ENCODE results near the gene CARS2.

CARS2 gene

DNA sequence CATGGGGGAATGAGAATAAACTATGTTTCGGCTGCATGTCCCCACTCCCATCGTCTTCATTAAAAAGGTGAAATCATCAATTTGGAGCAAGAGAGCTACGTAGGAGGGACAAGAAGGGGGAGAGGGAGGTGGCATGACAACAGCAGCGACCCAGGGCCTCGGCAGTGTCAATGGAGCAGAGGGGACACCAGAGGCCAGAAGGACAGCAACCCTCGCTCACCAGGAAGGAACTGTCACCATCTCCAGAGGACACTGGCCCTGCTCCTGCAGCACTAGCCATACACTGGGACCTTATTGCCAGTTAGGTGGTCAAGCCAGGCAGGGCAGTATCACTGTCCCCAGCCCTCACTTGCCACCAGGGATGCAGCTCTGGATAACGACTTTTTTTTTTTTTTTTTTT lies 56.4 kb downstream of the CARS2 start:
- DNase-seq: no peak

DNA sequence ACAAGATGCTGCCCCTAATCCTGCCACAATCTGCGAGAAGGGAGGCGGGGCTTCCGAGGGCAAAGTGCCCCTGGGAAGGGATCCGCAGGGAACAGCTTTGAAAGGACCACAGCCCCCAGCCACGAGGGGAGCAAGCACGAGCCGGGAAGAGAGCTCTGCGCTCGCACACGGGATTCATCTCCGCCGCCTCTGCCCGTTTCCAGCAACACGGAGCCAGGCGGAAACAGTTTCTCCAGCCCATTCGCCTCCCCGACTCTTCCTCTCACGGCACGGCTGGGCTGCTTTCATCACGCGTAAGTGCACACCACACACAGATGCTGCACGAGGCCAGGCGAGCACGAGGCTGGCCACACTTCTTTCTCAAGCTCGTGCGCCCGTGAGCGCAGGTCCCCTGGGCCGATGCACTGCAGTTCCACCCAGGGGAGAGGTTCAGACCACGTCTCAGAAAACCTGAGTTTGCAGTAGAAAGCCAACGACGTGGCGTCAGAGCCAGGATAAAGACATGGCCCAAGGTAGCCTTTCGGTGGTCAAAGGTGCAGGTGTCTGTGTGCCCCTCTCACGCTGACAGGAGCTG lies 57.0 kb downstream of the CARS2 start:
- no peak for DNase-seq

DNA sequence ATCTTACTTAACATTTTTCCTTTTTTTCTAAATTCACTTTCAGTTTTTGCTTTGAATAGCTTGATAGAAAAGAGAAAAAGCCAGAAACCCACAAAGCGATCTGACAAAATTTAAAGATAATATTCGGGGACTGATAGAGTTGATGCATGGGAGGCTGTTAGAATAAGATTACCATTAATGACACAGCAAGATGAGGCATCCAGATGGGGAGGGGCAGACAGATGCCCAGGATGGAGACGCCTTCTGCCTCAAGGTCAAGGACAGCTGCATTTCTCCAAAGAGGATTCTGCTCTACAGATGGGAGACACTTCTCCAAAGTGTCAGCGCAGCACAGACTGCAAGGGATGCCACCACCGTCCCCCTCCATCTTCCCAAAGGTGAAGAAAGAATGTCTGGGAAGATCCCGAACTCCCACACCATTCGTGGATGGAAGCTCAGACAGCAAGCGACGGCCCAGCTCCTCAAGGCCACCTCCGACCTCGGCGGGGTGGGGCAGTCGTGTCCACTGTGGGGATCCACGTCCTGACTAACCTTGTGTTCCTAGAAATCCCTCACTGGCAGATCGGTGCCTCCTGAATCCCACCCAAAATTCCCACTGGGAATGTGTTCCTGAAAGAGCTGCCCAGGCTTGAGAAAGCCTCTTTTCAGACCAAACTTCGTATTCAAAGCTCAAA lies 57.6 kb downstream of the CARS2 start:
- no peak for DNase-seq

DNA sequence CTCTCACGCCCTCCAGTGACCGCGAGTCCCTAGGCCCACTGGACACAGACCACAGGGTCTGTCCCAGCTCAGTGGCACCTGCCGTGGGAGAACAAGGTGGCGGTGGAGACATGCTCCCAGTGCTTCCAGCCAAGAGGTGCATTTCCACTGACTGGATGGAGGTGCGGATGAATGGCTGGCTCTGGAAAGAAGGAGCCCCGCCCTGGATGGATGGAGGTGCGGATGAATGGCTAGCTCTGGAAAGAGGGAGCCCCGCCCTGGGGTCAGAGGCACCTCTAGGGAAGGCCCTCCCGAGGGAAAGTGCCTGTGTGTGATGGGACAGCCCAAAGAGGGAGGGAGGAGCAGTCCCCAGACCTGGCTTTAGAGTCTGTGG lies 58.6 kb downstream of the CARS2 start:
- no peak for DNase-seq

DNA sequence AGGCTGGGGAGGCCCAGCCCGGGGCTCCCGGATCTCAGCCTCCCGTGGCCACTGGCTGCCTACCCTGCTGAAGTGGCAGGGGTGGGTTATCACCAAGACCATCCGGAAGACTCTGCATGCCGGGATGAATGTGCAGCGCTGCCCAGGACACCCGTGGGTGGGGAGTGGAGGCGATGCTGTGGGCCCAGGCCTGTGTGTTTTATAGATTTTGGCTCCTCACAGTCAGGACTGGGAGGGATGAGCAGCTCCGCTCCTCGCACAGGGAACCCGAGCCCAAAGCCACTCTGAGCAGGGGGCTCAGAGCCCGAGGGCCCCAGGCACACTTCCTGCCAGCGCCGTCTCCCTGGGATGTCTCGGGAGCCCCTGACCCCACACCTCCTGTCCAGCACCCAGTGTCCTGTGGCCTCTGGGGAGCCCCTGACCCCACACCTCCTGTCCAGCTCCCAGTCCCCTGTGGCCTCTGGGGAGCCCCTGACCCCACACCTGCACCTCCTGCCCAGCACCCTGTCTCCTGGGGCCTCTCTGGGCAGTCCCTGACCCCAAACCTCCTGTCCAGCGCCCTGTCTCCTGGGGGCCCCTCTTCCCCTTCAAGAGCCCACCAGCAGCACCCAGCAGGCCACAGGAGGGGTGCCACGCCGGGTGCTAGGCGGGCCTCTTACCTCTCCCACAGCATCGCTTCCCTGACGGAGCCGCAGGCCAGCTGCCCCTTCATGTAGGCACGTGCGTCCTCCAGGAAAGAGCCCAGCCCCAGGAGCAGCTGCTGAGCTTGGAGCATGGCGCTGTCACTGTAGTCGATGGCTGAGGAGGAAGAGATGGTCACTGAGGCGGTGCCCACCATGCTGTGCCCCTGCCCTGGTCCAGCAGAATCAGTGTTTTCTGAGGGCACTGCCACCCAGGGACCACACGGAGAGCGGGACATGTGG lies 59.2 kb downstream of the CARS2 start:
- no peak for DNase-seq

DNA sequence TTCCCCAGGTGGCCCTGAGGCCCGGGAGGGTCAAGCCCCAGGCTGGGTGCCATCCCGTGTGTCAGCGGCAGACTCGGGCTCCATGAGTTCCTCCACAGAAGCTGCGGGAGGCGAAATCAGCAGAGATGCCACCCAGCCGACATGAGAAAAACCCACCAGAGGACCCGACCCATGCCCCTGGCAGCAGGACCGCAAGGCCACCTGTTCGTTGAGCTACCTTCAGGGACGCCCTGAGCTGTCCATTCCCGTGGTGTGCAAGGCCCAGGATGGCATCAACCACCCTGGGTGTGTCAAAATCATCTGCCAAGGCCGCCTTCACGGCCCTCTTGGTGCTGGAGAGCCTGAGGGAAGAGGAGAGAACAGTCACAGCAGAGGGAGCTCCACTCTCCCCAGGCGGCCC lies 60.2 kb downstream of the CARS2 start:
- DNase-seq: no peak

DNA sequence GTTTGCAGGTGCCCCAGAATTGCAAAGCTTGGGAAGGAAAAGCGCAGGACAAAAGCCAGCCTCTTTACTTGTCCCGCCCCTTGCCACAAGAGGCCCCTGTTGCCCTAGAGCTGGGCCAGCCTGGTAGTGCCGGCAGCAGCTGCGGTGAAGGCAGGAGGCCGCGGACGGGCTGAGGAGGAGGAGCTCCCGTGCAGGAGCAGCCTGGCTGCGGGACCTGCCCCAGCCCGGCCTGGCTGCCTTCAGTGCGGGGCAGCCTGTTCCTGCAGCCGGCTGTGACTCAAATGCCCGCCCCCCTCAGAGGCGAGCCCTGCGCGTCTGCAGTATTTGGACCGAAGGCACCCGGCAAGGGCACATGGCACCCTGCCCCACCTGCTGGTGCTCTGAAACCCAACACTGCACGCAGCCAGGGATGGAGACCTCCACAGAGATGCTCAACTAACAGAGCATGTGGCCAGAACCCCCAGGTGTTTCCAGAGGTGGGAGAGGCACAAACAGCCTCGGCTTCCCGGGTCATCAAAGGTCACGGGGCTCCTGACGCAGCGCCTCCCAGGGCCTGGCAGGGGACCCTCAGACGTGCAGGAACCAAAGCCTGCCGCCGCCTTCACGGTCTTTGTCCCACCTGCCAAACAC lies 60.9 kb downstream of the CARS2 start:
- DNase-seq: no peak

DNA sequence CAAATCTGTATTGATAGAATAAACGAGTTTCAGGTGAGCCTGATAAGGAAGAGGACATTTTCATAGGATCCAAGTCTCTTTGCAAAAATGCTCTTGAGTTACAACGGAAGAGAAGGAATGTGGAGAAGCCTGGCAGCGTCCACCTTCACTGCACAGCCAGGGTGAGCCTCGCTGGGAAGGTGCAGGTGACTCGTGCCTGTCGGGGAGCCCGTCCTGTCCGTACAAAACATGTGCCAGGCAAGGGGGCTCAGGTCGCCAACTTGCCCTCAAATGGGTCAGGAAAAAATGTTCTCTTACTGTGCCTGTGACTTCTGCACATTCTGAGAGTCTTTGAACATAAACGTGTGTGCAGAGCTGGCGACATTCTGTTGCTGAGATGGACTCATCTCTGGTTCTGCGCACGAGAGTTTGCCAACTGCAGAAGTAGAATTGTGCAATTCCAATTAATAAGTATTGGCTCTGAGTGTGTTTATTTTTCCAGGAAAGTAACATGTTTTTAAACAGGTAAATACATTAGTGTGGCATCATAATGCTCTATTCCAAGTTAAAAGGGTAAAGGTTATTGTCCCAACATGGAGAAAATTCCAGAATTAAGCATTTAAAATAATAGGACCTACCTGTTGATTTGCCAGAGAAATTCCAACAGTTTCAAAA lies 62.0 kb downstream of the CARS2 start:
- no peak for DNase-seq

DNA sequence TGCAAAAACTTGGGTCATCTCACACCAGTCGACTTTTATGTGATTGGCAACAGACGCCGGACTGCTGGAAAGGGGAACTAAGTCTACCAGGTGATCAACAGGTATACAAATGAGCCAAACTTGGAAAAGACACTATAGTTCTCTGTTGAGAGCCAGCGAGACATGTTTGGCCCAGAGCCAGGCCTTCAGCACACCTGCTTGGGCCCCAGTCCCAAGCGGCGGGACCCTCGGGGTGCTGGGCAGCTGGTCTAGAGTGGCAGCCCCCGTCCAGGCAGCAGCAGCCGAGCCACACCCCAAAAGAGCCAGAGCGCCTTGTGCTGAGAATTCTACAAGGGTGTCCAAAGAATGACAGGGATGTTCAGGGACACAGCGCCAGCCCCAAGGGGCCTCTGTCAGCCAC lies 62.6 kb downstream of the CARS2 start:
- DNase-seq: no peak

DNA sequence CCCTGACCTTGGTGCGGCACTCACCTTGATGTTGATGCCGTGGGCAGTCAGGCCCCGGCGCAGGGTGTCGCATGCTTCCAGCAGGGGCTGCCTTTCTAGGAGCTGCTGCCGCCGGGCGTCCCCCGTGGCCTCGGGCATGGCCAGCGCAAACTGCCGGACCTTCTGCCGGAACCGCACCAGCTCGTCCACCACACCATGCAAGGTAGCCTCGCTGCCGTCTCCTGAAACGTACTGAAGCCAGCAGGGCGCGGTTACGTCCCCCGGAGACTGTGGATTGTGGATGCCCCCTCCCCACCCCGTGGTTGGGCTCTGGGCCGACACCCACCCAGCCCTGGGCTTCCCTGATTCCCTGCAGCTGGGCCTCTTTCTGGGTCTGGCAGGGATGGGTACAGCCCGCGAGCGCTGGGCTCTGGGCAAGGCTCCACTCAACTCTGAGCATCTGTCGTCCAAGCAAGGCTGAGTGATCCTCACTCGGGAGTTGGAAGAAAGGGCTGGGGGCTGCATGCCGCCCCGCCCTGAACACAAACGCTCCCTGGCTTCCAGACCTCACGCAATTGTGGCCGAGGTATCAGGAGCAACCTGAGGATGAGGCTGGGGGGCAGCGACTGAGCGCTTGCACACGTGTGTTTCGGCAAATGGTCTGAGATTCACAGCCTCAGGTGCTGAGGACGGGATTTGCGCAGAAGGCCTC lies 63.5 kb downstream of the CARS2 start:
- no peak for DNase-seq

DNA sequence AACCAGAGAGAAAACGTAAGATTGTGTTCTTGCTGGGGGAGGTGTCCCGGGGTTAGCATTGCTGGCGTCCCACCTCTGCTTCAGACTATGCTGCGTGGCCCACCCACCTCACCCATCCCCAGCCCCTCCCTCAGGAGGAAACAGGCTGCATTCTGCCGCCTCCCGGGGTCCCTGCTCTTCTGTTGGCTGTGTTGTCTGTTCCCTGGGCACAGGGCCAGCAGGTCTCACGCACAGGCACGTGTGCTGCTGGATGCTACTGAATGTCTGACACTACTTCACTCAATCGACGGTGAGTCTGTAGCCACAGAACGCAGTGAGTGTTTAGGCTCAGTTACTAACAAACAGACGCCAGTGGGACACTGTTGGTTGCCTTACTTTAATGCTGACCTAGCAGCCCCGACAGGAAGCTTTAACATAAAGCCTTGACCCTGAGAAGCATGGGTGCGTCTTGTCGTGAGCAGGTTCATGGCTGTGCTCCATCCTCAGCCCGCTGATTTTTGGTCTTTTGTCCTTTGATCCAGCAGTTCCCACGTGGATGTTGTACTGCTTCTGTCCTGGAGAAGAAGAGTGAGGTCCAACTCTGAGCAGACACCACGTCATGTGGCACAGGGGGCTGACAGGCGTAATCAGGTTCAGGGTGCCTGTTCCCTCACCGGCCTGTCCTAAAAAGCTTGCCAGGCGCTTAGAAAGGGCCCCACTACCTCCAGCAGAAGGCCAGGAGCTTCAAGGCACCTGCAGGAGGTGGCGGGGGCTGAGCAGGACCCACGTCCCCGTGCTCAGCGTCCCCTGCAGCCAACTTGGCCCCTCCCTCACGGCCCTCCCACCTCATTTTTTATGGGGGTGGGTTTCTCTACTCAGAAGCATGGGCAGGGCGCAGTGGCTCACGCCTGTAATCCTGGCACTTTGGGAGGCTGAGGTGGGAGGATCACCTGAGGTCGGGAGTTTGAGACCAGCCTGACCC lies 64.6 kb downstream of the CARS2 start:
- DNase-seq: no peak

DNA sequence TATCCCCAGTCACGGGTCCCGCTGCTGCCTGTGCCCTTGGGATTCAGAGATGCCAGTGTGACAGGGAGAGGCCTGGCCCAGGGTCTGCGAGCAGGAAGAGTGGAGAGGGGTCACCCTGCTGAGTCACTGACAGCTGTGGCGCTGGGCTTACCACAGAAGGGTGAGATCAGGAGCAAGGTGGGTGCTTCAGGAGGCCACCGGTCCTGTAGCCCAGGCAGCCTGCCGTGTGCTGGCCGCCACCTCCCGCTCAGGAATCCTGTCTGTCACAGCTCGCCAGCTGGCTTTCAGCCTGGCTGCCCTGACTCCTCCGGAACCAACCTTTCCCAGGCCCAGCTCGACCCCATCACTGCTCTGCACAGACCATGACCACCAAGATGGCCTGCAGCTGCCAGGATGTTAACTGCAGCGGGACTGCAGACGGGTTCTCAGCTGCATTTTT lies 65.3 kb downstream of the CARS2 start:
- no peak for DNase-seq

DNA sequence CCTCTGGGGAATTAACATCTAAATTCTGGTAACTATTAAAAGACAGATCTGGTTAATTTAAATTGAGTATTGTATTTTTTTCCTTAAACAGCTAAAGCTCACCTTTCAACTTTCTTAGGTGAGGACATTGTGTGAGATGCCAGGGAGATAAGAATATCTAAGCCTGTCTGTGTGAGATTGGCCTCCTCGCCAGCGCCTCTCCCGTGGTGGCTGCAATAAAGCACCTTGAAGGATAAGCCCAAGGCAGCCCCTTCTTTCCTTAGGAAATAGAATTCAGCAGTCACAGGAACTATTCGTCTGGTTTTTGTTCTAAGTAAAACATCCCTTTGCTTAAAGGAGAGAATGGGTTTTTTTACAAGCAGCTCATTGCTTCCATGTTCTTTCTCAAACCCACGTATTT lies 66.0 kb downstream of the CARS2 start:
- no peak for DNase-seq

DNA sequence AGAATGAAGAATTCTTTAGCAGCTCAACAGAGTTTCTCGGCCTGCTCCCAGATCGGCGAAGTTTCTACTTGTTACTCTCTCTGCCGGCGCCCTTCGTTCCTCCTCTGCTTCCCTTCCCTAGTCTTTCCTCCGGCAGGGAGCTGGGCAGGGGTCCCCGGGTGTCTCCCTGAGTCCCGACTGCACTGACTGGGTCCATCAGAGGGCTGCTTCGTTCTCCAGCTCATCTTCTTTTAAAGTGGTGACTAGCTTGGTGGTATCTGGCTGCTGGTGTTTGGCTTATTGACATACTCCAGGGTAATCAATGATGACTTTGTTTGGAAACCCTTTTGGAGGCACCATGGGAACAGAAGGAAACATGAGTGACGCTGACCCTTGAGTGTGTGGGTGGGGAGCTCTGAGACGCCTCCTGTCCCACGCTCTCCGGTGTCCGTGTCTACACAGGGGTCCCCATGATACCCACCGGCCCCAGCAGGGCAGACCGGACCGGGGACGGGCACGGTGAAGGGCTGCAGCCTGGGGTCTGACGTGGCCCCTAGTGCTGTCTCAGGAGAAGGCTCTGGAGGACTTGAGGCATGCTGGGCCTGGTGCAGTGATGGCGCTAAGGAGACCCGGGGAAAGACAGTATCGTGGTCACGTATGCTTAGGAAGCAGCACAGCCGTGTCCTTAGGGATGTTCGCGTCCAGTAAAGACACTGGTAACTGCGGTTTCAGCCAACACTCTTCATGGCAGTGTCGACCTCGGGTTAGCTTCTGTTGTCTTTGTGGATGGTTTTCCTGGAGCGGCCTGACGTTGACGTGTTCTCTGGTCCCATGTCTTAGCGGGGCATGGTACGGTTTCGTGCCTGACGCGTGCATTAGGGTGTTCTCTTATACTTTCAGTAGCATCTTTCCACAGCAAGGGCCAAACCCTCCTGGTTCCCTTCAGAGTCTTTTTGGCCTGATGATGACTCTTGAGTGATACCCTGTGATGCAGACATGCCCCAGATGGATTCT lies 66.8 kb downstream of the CARS2 start:
- no peak for DNase-seq

DNA sequence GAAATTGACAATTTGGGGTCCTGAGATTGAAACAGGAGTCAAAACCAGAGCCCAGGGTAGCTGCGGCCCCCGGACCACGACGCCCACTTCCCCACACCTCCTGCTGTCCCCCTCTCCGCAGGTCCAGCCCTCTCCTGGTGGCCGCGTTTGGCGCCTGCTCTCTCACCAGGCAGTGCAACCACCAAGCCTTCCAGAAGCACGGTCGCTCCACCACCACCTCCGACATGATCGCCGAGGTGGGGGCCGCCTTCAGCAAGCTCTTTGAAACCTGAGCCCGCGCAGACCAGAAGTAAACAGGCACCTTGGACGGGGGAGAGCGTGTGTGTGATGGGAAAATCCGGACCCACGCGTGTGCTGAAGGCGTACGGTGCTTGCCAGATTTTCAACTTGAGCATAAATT lies 67.7 kb downstream of the CARS2 start:
- DNase-seq: no peak

DNA sequence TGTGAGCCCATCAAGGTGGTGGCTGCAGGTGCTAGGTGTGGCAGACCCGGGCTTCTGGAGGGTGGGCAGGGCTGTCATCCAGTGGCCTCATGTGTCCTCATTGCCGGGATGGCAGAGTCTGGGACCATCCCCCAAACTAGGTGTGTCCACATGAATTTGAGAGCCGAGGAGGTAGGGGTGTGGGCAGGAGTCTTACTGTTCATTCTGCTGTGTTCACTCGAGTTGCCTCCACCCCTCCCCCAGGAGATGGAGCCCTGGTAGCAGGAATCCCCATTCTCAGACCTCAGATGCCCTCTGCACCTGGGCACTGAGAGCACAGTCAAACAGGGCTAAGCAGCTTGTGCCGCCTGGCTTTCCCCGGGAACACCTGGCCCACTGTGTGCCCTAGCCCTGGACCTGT lies 68.2 kb downstream of the CARS2 start:
- DNase-seq: no peak

DNA sequence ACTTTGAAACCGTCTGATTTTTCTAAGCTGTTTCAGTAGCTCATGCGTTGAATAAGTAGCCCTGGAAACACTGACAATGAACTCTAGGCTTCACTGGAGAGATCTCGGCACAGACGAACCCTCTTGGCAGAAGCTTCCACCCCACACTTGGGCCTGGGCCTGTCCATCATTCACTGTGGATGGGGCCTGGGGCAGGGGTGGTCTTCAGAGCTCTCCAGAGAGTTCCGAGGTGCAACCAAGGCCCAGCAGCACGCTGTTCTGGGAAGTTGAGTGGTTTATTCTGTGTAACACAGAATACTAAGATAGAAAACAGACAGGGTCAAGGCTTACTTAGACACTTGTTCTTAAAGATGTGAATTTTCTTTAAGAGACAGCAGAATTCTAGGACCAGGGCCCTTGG lies 68.6 kb downstream of the CARS2 start:
- no peak for DNase-seq

DNA sequence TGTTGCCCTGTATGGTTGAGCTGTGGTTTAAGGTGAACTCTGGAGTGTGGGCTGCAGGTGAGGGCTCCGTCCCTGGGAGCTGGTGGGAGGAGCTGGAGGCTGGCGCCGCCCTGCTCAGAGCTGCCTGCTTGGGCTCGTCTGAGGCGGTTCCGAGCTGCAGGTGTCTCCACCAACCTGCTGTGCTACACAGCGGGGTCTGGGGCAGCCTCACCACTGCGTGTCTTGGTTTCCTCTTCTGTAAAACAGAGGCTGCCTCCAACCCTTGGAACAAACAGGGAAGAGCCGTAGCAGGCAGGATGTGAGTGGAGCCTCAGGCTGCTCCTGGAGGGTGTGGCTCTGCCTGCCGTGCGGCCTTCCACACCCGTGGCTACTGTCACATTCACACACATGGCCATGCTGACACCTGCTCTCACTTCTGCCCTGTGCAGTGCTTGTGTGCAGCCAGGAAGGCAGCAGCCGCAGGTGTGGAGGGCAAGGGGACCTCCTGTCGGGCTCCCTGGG lies 69.2 kb downstream of the CARS2 start:
- DNase-seq: no peak

DNA sequence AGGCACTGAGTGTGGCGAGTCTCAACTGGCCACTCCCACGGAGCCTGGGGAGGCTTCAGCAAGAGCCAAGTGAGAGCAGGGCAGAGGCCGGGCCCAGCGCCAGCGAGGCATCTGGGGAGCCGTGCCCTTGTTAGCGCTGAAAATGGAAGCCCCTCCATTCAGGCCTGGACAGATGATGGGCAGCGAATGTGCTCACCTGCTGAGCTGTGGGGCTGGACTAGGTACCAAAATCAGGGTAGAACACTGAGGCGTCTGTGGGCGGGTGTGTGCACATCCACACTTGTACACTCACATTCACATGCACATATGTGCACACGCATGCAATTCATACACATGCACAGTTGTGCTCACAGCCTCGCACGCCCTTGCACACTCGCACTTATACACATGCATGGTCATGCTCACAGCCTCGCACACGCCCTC lies 69.9 kb downstream of the CARS2 start:
- no peak for DNase-seq

Data from T1000 (cell line).